Nephron progenitor cell (in vitro differentiated cells): ENCODE measurements around the gene AOAH.
"Not testable (repeated sequence)": the region's sequence is repeated elsewhere in the genome, so short reads cannot be mapped to it uniquely, and the experiment has no call there.

Experiments
- DNase-seq: peaks from one replicate; pipeline ENCODE4 v3.0.0; 2021
- H3K27ac Mint-ChIP-seq: 2 replicates; pipeline ENCODE4 v1.8.0; 2021; ENCODE audit warnings: mild to moderate bottlenecking, moderate library complexity, mixed read lengths
- H3K27me3 Mint-ChIP-seq: 2 replicates; pipeline ENCODE4 v1.8.0; 2021; ENCODE audit warnings: mild to moderate bottlenecking, low read depth, mixed read lengths; ENCODE audit not compliant: poor library complexity
- H3K36me3 Mint-ChIP-seq: 2 replicates; pipeline ENCODE4 v1.8.0; 2021; ENCODE audit warnings: low read depth, mixed read lengths
- H3K4me1 Mint-ChIP-seq: 2 replicates; pipeline ENCODE4 v1.8.0; 2021; ENCODE audit warnings: mixed read lengths
- H3K4me3 Mint-ChIP-seq: 2 replicates; pipeline ENCODE4 v1.8.0; 2021; ENCODE audit warnings: mild to moderate bottlenecking, moderate library complexity, mixed read lengths
- H3K9me3 Mint-ChIP-seq: 2 replicates; pipeline ENCODE4 v1.8.0; 2021; ENCODE audit warnings: mild to moderate bottlenecking, moderate library complexity, mixed read lengths
- TF ChIP-seq, protein P1 (sequence below): fragments of 200-600 bp; sonication (generic); IDR thresholded peaks from 2 replicates; pipeline ENCODE4 v1.5.0; 2021; ENCODE audit warnings: antibody characterized with exemption

Gene AOAH

DNA sequence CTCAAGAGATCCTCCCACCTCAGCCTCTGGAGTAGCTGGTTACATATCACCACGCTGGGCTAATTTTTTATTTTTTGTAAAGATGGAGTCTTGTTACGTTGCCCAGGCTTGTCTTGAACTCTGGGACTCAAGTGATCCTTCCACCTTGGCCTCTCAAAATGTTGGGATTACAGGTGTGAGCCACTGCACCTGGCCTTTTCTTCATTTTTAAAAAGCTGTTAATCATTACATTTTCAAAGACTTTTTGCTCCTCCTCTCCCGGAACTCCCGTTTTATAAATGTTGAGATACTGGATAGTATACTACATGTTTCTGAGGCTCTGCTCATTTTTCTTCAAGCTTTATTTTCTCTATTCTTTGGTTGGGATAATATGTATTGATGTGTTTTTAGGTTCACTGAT lies 16.4 kb downstream of the AOAH start:
- Mint-ChIP-seq H3K27ac (peak overlapping the region; percentile 56), H3K27me3 (peaks cover 8% of the 10 kb centered on the region), H3K9me3 (peaks cover 56% of the 10 kb centered on the region), H3K36me3 (peaks cover 7% of the 10 kb centered on the region), H3K4me1 (peaks cover 9% of the 10 kb centered on the region), H3K4me3 (no peak overlapping the region)
- no peak for DNase-seq
- TF ChIP-seq, protein P1, sequence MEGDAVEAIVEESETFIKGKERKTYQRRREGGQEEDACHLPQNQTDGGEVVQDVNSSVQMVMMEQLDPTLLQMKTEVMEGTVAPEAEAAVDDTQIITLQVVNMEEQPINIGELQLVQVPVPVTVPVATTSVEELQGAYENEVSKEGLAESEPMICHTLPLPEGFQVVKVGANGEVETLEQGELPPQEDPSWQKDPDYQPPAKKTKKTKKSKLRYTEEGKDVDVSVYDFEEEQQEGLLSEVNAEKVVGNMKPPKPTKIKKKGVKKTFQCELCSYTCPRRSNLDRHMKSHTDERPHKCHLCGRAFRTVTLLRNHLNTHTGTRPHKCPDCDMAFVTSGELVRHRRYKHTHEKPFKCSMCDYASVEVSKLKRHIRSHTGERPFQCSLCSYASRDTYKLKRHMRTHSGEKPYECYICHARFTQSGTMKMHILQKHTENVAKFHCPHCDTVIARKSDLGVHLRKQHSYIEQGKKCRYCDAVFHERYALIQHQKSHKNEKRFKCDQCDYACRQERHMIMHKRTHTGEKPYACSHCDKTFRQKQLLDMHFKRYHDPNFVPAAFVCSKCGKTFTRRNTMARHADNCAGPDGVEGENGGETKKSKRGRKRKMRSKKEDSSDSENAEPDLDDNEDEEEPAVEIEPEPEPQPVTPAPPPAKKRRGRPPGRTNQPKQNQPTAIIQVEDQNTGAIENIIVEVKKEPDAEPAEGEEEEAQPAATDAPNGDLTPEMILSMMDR: no peak

DNA sequence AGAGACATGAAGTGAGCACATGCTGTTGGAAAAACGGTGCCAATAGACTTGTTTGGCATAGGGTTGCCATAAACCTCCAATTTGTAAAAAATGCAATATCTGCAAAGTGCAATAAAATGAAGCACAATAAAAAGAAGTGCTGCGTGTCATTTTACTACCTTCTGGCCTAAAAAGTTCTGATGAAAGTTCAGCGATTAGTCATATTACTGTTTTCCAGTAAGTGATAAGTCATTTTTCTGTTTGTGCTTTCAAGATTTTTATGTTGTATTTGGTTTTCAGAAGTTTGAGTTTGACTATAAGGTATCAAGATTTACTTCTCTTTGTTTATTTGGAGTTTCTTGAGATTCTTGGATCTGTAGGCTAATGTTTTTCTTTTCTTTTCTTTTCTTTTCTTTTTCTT lies 16.8 kb downstream of the AOAH start:
- H3K9me3 Mint-ChIP-seq: peaks cover 52% of the 10 kb centered on the region
- H3K4me3 Mint-ChIP-seq: no peak overlapping the region
- H3K27ac Mint-ChIP-seq: no peak overlapping the region
- peaks cover 8% of the 10 kb centered on the region for H3K27me3 Mint-ChIP-seq
- H3K4me1 Mint-ChIP-seq: peaks cover 9% of the 10 kb centered on the region
- TF ChIP-seq, protein P1: no peak
- no peak for DNase-seq
- peaks cover 7% of the 10 kb centered on the region for H3K36me3 Mint-ChIP-seq

DNA sequence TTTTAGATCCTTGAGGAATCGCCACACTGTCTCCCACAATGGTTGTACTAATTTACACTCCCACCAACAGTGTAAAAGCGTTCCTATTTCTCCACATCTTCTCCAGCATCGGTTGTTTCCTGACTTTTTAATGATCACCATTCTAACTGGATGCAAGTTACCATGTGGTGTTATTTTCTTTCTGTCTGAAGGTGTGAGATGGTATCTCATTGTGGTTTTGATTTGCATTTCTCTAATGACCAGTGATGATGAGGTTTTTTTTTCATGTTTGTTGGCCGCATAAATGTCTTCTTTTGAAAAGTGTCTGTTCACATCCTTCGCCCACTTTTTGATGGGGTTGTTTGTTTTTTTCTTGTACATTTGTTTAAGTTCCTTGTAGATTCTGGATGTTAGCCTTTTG lies 20.4 kb downstream of the AOAH start:
- peaks cover 40% of the 10 kb centered on the region for H3K9me3 Mint-ChIP-seq
- H3K27ac Mint-ChIP-seq, H3K4me3 Mint-ChIP-seq, H3K27me3 Mint-ChIP-seq, H3K4me1 Mint-ChIP-seq, H3K36me3 Mint-ChIP-seq, DNase-seq: not testable (repeated sequence)

DNA sequence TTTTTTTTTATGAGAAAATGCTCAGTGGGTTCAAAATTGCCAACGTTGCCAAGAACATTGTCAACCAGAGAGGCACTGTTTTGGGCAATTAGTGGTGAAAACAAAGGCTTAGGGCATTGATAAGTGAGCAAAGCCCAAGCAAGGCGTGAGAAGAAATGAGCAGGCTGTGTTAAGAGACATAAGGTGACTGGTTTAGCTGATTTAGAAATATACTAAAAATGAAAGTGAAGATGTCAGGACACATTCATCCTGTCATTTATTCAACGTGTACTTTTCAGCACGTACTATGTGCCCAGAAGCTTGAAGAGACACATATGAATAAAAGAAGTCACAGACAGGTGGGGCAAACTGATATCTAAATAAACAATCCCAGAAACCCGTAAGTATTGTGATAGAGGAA lies 31.8 kb downstream of the AOAH start:
- Mint-ChIP-seq H3K4me1 (no peaks in the 10 kb centered on the region), H3K27me3 (no peaks in the 10 kb centered on the region), H3K4me3 (no peak overlapping the region), H3K27ac (no peak overlapping the region), H3K36me3 (no peaks in the 10 kb centered on the region), H3K9me3 (no peaks in the 10 kb centered on the region)
- no peak for DNase-seq
- TF ChIP-seq, protein P1: no peak

DNA sequence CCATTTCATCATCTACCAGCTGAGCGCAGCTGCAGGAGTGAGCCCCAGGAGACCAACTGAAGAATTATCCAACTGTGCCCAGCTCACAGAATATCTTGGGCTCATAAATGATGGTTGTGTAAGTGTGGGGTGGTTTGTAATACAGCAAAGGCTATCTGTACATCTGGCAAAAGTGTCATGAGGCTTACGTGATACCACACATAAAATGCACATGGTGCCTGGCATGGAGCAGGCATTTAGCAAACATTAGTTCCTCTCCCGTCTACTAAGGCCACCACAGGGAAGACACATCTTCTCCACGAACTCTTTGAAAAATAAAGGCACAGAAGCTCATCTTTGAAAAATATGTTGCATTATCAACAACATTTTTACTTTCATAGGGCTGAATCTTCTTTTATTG lies 32.3 kb downstream of the AOAH start:
- Mint-ChIP-seq H3K4me3 (no peak overlapping the region), H3K4me1 (no peaks in the 10 kb centered on the region), H3K27ac (no peak overlapping the region), H3K27me3 (no peaks in the 10 kb centered on the region), H3K9me3 (no peaks in the 10 kb centered on the region), H3K36me3 (no peaks in the 10 kb centered on the region)
- DNase-seq: no peak
- TF ChIP-seq, protein P1: no peak

DNA sequence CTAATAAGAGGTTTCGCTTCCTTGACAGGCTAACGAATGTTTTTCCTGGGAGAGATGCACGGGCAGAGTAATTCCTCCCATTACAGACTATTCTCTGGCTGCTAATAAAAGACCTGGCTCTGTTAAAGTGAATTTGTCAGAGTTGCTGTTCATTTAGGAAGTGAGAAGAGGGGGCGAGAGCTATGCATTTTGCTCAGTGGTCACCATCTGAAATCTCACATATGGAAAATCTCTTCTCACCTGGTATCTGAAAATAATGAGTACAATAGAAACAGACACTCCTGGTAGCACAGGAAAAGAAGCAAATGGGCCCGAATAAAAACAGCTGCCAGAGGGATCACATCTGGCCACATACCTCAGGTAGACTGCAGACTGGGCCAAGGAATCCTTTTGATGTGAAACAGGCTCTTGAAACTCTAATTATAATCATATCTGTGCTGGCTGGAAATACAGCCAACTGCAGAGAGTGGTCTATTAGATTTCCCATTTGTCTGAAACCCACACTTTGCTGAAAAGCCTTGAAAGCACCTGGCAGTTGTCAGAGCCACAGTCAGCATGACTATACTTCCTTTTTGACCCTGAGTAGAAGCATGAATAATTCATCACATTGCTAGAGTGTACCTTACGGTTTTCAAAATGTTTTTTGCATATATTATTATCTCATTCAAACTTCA lies 33.6 kb downstream of the AOAH start:
- DNase-seq: no peak
- H3K27ac Mint-ChIP-seq: no peak overlapping the region
- H3K4me3 Mint-ChIP-seq: no peak overlapping the region
- no peaks in the 10 kb centered on the region for H3K9me3 Mint-ChIP-seq
- TF ChIP-seq, protein P1: no peak
- H3K27me3 Mint-ChIP-seq: no peaks in the 10 kb centered on the region
- H3K36me3 Mint-ChIP-seq: no peaks in the 10 kb centered on the region
- H3K4me1 Mint-ChIP-seq: no peaks in the 10 kb centered on the region
